ENCODE data around the gene DGCR6L.
"Not testable (repeated sequence)": the region's sequence is repeated elsewhere in the genome, so short reads cannot be mapped to it uniquely, and the experiment has no call there.

DGCR6L gene

DNA sequence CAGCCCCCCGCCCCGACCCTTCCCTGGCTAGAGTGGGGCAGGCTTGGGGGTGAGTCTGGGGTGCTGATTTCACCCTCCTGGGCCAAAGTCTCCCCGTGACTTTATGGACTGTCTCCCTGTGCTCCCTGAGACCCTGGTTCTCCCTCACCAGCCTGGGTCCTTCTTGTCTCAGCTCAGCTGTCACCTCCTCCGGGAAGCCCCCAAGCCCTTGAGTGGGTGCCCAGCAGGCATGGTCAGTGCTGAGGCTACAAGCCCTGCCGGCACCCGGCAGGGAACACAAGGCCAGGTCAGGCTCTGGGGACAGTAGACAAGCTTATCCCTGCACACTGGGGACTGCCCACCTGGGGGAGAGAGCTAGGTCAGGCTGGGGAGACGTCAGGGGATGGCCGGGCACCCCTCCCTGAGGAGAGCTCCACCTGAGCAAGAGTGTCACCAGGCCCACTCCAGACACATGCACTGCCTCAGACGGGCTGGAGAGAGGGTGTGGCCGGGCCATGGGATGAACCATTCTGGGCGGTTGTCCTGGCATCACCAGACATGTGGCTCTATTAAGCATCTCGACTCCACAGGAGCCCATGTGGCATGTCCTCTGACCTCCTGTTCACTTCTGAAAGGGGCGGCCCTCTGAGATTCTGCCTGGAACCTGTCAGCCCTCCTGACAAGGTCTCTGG, 29.1 kb downstream of the DGCR6L start:
- DNase-seq = no peak

DNA sequence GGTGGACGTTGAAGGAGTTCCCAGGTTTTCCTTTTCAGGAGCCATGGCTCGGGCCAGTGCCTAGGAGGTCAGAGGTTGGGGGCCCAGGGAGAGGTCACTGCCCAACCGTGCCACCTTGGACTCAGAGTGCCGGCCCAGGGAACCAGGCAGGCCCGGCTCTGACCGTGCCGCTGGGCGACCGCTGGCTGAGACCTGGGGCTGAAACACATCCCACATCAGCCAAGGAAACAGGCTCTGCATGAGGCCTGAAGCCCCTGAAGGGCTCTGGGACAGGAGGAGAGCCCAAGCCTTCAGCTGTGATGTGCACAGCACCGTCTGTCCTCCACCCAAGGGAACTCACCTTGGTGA, 29.8 kb downstream of the DGCR6L start:
- DNase-seq = no peak

DNA sequence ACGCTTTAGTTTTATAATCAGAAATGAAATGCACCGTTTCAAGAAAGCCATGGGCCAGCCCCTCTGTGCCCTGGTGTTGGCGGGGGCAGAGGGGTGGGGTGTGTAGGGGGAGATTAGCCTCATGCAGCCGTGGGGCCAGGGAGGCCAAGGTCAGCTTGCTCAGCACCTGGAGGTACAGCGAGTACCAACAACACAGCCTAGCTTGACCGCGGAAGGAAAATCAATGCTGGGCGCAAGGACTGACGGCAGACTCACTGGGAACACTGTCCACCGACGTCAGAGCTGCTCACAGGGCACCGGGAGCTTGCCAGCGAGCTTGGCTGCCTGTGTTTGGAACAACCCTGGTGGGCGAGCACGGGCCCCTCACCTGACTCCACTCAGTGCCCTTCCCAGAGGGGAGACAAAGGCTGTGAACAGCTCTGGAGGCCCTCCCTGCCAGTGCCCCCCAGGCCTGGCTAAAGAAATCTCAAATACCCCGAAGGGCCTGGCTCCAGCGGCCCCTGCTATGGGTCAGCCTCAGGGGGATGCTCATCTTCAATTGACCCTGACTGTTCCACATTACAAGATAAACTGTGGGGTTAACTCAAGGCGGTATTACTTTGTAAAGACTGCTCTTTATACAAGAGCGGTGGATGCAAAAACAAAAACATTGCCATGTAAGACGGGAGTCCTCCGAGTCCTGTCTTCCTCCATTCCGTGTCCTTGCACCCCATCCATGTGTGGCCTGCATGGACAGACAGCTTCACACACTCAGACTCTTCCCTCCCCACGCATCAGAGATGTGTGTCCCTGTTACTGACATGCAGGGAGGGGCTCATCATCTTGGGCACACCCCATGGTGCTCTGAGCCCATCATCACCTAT, 30.4 kb downstream of the DGCR6L start:
- not testable (repeated sequence) for DNase-seq

DNA sequence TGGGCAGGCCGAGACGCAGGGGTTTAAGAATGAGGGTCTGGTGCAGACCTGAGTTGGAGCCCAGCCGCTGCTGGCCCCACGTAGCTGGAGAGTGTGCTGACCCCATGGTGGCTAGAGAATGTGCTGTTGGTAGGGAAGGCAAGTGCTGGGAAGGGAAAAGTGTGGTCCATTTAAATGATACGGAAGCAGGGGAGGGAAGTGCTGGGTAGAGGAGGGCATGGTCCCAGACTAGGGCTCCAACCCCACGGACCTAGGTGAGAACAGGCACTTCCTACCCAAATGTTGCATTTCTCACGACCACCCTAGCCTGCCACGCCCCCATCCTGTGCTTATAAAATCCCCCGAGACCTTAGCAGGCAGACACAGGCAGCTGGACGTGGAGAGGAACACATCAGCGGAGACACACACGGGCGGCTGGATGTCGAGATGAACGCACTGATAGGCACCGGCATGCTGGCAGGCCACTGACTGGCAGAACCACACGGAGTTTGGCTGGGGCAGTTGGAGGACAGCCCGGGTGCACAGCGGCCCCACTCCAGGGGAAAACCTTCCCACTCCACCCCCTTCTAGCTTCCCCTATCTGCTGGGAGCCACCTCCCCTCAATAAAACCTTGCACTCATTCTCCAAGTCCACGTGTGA, 33.0 kb downstream of the DGCR6L start:
- not testable (repeated sequence) for DNase-seq

DNA sequence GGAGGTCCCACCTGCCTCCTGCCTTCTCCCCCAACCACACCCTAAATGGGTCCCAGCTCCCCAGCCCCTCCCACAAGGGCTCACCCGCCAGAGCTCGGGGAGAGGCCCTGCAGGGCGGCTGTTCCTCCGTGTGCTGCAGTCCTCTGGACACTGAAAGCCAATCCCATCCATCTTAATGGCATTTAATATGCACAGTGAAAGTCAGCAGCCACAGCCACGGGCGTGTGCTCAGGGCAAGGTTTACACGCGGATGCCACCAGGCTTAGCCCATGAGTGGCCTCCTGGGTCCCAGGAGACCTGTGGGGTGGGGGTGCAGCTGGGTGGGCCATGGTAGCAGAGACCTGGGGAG, 33.6 kb downstream of the DGCR6L start:
- not testable (repeated sequence) for DNase-seq

DNA sequence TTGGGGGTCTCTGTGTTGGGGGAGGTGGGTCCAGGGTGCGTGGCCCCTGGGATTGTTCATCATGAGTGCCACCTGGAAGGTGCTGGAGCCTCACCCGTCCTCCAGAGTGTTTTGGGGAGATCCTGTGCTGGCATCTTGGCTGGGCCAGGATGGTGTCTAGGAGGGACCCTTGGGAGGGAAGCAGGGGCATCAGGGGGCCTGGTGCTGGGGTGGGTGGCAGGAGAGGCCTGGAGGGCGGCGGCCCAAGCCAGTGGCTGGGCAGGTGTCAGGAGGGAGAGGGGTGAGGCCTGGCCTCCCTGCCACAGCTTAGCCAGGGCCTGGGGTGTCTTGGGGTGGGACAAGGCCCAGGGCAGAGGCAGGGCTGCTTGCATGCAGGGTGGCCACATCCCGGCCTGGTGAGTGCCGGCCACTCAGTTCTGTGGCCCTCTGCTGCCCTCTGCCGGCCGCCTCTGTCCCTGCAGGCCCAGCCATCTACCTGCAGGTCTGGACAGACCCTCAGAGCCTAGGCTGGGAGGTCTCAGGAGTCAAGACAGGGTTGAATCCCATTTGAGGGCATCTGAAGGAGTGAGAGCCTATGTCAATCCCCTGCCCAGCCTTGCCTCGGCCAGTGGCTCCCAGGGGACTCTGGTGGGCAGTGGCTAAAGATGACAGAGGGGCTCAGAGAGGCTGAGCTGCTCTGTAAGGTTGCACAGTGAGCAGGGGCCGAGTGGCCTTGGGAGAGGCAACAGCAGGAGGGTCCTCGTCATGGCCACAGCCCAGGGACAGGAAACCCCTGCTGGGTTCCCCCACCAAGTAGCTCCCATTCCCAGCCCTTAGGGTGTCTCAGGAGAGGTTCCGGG, 34.2 kb downstream of the DGCR6L start:
- not testable (repeated sequence) for DNase-seq

DNA sequence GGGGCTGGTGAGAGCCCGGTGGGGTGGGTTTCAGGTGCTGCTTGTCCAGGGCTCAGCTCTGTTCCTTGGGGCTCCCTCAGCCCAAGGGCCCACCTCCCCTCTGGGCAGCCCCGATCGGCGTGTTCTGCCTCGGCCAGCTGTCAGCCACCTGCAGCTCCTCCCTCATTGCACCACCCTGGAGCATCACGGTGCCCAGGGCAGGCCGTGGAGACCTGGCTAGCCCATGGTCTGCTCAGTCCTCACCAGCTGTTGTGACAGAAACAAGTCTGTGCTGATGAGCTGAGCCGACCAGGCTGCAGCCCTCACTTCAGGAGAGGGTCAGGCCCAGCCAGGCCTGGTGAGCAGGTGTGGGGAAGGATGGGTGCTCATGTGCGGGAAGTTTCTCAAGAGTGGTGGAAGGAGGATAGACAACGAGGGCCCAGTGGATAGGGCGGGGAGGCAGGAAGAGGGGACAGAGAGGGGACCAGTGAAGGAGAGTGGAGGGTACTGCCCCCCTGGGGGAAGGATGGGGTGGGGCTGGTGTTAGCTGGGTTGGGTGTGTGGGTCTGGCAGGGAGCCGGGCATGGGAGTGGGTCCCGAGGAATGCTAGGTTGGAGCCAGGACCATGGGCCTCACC, 35.3 kb downstream of the DGCR6L start:
- no peak for DNase-seq

DNA sequence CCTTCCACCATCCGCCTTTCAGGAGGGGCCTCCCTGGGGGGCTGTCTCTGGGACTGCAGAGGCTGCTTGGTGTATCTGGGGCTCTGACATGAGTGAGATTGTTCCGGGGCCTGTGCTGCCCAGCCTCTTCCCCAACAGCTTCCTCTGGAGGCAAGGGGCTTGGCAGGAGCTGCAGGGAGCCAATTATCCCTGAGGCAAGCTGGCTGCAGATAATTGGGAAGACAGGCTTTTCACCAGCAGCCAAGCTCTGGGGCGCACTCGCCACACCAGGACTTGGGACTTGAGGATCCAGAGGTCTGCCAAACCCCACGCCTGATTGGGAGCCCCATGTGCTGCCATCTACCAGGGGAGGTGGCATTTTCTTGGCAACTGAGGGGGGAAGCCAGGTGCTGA, 36.2 kb downstream of the DGCR6L start:
- DNase-seq = no peak

DNA sequence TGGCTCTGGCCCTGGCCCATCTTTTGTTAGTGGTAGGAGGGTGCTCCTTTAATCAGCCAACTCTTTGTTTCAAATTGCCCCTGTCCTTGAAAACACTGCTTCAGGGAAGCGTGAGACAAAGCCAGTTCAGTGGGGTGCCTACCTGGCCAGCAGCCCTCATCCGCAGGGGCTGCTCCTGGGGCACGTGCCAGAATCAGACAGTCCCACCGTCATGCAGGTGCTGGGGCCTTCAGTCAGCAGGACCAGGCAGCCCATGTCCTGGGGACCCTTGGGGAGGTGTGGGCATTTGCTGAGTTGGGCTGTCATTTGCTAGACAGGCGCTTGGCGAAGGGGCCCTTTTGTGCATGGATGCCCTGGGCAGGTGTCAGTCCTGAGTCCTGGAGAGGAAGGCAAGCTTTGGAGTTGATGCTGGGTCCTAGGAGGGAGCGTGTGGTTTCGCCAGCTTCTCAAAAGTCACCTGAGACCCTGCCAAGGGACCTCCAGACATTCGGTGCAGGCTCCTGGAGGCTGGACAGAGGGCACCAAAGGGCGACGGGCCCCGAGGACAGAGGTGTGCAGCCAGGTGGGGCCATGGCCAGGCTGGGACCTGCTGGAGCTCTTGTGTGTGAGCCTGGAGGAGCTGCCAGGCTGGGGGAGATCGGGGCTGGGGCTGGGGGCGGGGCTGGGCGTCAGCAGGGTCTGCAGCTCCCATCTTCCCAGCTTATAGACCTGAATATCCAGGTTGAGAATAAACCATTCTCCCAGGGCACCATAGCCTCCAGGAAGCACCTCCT, 36.8 kb downstream of the DGCR6L start:
- no peak for DNase-seq

DNA sequence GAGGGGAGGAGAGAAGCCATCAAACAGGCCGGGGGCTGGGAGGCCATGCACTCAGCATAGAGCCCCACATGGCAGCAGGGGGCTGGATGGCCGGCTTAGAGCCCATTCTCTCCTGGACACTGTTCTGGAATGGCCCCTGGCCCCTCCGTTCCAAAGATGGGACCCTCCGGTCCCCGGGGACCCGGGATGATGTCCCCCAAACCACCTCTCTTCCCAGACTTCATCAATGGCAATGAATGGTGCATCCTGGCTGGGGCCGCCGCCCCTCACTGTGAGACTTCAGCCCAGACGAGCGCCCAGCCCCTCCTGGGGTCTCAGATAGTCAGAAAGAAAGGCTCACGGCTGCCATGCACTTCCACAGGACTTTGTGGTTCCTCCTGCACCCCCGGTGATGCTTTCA, 38.0 kb downstream of the DGCR6L start:
- no peak for DNase-seq

DNA sequence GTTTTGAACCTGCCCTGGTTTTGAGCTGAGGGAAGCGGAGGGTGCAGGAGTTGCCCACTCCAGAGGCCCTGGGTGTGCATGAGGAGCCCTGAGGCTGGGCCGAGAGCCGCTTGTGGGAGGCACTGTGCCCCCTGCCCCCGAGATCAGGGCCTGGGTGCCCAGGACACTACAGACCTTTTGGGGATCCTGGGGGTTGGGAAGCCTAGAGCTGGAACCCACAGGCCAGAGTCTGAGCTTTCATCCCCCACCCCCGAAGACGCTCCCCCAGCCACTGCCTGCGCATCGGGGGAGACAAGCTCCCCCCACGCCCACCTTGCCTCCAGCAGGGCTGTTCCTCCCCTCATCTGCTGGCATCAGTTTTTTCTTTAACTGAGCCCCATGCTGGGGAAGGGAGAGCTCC, 38.4 kb downstream of the DGCR6L start:
- not testable (repeated sequence) for DNase-seq

DNA sequence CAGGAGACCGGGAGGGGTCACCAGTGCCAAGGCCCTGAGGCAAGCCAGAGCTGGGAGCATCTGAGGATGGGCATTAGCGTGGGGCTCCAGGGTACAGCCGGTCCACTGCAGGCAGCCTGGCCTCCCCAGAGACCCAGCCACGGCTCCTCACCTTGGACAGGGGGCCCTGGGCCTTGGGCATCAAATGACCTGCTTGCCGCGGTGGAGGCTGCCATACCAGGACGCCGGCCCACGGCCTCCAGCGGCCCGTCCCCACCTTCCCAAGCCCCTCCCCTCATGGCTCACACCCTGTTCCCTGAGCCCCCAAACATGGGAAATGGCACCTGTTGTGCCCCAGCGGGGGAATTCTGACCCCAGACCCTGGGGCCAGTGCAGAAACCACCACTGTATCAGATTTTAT, 39.0 kb downstream of the DGCR6L start:
- no peak for DNase-seq

DNA sequence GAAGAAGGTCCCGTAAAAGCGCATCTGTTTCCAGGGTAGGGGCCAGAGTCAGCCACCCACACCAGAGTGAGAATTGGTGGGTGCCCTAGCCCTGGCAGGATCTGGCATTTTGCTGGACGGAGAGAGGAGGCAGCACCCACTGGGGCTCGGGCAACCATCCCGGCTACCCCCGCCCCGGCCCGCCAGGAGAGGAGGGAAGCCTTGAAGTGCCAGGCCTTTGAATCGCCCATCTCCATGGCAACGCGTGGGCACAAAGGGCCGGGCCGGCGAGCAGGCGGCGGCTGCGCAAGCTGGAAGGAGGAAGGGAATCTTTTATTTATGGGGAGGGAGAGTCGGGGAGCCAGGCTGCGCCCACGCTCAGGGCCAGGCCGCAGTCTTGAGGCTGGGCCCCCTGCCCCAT, 39.7 kb downstream of the DGCR6L start:
- not testable (repeated sequence) for DNase-seq

DNA sequence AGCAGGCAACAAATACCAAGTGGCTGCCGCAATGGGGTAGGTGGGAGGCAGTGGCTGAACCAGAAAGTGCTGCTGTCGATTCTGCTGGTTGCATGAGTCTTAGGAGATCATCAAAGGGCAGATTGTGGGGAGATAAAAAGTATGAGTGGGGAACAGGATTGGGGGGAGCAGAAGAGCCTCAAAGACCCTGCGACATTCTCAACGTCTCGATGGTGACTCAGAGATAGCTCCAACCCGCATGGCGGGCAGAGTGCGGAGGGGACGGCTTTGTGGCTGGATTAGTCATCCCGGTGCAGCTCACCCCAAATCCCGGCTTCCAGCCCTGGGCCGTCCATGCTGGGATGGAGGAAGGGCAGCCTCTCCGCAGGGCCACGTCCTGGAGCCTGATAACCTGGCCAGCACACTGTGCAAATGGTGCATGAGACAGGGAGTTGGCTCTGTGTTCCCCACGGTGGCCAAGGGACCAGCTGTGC, 40.2 kb downstream of the DGCR6L start:
- no peak for DNase-seq

DNA sequence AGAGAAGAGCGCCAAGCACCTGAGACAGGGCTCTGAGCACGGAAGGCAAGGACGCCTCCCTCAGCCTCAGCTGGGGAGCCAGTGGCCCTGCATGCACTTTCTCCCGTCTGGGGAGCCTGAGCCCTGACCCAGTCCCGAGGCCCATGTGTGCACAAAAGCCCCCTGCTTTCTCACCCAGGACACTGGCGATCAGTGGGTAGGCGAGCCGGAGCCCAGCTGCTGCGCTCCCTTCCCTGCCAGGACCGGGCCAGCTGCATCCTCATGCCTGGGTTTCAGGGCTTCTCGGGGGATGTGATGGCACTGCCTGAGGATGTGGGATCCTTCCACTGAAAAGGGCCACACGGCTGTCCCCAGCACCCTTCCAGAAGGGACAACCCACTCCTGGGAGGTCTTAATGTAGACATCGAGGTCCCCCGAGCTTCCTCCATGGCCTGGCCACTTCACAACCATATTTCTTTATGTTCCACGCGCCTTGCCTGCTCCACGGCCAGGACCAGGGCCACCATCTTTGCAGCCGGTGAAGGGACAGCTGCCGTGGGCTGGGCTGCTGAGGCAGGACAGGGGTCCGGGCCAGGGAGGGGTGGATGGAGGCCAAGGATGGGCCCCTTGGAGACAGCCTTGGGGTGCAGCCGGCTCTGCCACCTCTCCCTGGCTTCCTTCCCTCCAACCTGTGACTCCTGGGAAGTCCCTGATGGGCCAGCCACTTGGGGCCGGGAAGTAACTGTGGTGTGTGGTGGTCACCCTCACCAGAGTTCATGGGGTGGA, 41.0 kb downstream of the DGCR6L start:
- DNase-seq = not testable (repeated sequence)

DNA sequence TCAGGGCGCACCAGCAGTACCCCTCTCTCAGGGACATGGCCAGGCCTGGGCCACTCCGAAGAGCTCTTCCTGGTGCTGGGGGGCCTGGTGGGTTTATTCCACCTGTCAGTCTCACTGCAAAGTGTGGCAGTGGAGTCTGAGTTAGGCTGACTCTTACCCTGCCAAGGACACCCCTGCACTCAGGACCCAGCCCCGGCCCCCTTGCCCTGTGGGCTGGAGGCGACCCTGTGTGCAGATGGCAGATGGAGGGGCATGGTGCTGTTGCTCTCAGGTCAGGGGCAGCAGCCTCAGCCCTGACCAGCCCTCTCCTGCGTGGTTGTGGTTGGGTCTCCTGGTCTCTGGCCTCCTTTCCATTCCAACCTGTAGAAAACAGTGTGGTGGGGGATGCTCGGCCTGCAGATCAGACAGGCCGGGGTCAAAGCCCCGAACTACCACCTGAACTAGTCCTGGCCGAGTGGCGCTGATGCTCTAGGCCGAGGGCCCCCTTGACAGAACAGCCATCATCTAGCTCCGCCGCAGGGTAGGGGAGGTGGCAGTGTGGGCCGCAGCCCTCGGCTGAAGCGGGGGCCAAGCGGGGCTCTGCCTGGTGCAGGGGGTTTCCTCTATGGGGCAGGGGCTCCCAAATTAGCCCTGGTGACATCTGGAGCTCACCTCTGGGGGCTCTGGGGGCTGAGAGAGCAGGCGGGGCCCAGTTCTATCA, 41.8 kb downstream of the DGCR6L start:
- DNase-seq = not testable (repeated sequence)

DNA sequence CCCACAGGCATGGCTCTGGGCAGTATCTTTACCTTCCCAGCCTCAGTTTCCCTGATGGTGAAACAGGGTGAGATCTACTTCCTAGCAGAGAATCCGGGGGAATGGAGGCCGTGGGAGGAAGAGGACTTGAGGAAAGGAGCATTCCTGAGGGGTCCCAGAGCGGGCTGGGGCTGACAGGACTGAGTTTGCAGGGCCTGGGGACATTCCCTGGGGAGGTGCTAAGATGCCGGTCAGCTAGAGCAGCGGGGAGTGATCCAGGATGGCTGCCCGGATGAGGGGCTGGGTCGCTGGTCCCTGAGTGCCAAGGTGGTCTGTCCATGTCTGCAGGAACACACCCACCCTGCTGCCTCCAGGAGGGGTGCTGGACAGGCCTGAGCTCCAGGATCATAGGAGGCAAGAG, 43.4 kb downstream of the DGCR6L start:
- DNase-seq = no peak

DNA sequence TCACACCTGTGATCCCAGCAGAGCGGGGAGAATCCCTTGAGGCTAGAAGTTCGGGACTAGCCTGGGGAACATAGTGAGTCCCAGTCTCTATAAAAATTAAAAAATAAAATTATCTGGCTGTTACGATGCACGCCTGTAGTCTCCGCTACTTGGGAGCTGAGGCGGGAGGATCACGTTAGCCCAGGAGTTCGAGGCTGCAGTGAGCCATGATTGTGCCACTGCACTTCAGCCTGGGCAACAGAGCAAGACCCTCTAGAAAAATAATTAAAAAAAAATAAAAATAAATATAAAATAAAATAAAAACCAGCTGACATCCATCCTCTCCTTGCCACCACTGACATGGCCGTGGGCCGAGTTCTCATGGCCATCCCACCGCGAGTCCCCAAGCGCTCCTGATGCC, 44.0 kb downstream of the DGCR6L start:
- no peak for DNase-seq

DNA sequence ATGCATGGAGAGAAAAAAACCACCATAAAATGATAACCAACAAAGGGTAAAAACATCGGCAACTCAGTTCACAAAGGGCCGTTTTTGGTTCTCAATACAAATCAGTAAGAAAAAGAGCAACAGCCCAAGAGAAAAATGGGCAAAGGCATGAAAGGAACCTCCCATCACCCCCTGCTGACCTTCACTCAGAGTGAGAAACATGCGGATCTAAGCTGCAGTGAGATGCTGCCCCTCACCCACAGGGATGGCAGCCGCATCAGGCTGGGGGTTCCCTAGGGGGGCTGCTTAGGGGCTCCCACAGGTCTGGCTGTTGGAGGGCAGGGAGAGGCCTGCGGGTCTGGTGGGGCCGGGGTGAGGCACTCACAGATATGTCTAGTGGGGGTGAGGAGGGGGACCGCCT, 44.5 kb downstream of the DGCR6L start:
- DNase-seq = not testable (repeated sequence)

DNA sequence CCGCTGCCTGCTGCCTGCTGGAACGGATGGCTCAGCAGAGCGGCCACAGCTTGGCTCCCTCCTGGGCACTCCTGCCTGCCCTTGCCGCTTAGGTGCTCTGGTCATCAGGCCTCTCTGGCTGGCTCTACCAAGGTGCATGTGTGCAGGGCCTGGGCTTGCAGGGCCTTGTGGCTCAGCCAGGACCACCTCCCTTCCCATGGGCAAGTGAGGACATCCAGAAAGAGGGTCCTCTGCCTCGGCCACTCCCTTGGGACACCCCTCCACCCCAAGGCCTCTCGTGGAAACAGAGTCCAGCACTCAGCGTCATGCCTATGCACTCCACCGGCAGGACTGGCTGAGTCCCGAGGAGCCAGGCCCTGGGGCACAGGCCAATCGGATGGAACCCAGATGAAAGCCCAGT, 45.5 kb downstream of the DGCR6L start:
- not testable (repeated sequence) for DNase-seq
